ENCODE measurements around the gene THAP3.
"Not testable (repeated sequence)": the region's sequence is repeated elsewhere in the genome, so short reads cannot be mapped to it uniquely, and the experiment has no call there.

The THAP3 gene

DNA sequence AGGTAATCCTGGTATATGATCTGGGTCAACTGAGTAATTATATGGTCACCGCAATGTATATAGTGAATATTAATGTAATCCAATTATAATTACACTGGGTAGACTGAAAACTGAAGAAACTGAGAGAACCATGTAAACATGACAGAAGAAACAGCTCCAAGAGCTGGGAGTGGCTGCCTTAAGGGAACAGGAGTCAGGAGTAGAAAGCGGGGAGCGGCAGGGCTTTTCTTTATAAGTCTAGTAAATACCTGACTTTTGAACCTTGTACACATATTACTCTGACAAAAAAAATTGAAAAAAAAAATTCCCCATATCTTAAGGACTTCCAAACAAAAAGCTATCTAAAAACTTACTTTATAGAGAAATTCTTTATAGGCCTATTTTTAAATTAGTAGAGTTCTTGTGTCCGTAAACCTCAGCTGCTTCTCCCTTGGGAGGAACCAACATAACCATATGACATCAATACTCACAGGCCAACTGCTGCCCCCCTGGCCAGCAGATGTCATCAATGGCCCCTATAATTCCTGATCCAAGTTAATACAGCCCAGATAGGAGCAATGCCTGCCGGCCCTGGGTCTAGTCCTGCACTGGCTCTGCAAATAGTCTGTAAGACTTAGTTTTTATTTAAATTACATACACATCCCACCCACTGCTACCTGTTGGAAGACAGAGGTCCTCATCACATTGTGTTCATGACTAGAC lies 33.8 kb downstream of the THAP3 start:
- no peaks in the 10 kb centered on the region for H3K79me2 ChIP-seq (ENCODE audit: insufficient read depth, low read length)
- H3K27me3 ChIP-seq (ENCODE audit: insufficient read depth, low read length) = no peaks in the 10 kb centered on the region
- no peak overlapping the region for H3K4me3 ChIP-seq (ENCODE audit: low read depth, low read length, poor library complexity, severe bottlenecking)
- no peak overlapping the region for H3K27ac ChIP-seq (ENCODE audit: low read depth, low read length, poor library complexity, severe bottlenecking)
- H2AFZ ChIP-seq (ENCODE audit: low read length) = no peak overlapping the region
- H3K4me1 ChIP-seq (ENCODE audit: insufficient read depth, low read length, severe bottlenecking) = no peaks in the 10 kb centered on the region
- TF ChIP-seq, protein P1, sequence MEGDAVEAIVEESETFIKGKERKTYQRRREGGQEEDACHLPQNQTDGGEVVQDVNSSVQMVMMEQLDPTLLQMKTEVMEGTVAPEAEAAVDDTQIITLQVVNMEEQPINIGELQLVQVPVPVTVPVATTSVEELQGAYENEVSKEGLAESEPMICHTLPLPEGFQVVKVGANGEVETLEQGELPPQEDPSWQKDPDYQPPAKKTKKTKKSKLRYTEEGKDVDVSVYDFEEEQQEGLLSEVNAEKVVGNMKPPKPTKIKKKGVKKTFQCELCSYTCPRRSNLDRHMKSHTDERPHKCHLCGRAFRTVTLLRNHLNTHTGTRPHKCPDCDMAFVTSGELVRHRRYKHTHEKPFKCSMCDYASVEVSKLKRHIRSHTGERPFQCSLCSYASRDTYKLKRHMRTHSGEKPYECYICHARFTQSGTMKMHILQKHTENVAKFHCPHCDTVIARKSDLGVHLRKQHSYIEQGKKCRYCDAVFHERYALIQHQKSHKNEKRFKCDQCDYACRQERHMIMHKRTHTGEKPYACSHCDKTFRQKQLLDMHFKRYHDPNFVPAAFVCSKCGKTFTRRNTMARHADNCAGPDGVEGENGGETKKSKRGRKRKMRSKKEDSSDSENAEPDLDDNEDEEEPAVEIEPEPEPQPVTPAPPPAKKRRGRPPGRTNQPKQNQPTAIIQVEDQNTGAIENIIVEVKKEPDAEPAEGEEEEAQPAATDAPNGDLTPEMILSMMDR (IDR thresholded peaks at IDR 0.05; ENCODE audit: low read length) = no peak
- TF ChIP-seq EZH2 (IDR thresholded peaks at IDR 0.05; ENCODE audit: borderline replicate concordance, low read length) = no peak
- H3F3A ChIP-seq (ENCODE audit: insufficient read depth, low read length) = no peaks in the 10 kb centered on the region
- H3K9me3 ChIP-seq (ENCODE audit: low read length) = no peaks in the 10 kb centered on the region
- H3K36me3 ChIP-seq (ENCODE audit: insufficient read depth, low read length) = peaks cover 29% of the 10 kb centered on the region
- H4K20me1 ChIP-seq (ENCODE audit: insufficient read depth, low read length) = no peaks in the 10 kb centered on the region
- no peak overlapping the region for H3K4me2 ChIP-seq (ENCODE audit: low read length)
- H3K9me2 ChIP-seq (ENCODE audit: low read depth, low read length) = no peaks in the 10 kb centered on the region
- no peak overlapping the region for H3K9ac ChIP-seq (ENCODE audit: low read length)

DNA sequence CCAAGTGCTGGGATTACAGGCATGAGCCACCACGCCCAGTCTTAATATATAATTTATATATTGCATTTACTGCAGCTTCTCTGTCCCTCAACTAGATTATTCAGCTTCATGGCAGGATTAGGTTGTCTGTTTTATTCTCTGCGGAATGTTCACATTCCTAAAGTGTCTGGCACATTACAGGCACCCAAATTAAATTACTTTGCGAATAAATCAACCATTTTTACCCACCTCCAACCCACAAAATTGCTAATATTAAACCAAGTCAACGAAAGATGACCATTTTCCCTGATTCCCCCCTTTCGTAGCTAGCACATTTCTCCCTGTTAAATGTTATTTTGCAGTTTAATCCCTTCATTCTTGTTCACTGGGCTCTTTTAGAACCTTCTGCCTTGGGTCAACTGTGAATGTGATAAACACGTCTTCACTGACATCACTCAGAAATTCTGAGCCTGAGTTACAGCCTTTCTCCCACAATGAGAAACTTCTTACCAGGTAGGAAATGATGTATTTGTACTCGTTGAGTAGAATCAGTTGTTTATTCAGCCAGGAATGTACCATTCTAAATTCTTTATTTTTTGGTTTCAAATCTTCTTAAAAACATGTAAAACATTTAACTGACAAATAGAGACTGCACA lies 35.9 kb downstream of the THAP3 start:
- H3F3A ChIP-seq (ENCODE audit: insufficient read depth, low read length) = no peaks in the 10 kb centered on the region
- TF ChIP-seq EZH2 (IDR thresholded peaks at IDR 0.05; ENCODE audit: borderline replicate concordance, low read length) = no peak
- TF ChIP-seq, protein P1 (IDR thresholded peaks at IDR 0.05; ENCODE audit: low read length) = no peak
- peaks cover 33% of the 10 kb centered on the region for H3K36me3 ChIP-seq (ENCODE audit: insufficient read depth, low read length)
- no peak overlapping the region for H3K27ac ChIP-seq (ENCODE audit: low read depth, low read length, poor library complexity, severe bottlenecking)
- no peak overlapping the region for H3K4me2 ChIP-seq (ENCODE audit: low read length)
- no peaks in the 10 kb centered on the region for H3K27me3 ChIP-seq (ENCODE audit: insufficient read depth, low read length)
- no peaks in the 10 kb centered on the region for H3K79me2 ChIP-seq (ENCODE audit: insufficient read depth, low read length)
- no peaks in the 10 kb centered on the region for H4K20me1 ChIP-seq (ENCODE audit: insufficient read depth, low read length)
- no peak overlapping the region for H3K9ac ChIP-seq (ENCODE audit: low read length)
- no peaks in the 10 kb centered on the region for H3K4me1 ChIP-seq (ENCODE audit: insufficient read depth, low read length, severe bottlenecking)
- no peaks in the 10 kb centered on the region for H3K9me2 ChIP-seq (ENCODE audit: low read depth, low read length)
- H2AFZ ChIP-seq (ENCODE audit: low read length) = no peak overlapping the region
- no peak overlapping the region for H3K4me3 ChIP-seq (ENCODE audit: low read depth, low read length, poor library complexity, severe bottlenecking)
- H3K9me3 ChIP-seq (ENCODE audit: low read length) = no peaks in the 10 kb centered on the region

GRCh38 chr1:6662468-6662867 lies 37.8 kb downstream of the THAP3 start:
- not testable (repeated sequence) for H3K27ac ChIP-seq (ENCODE audit: low read depth, low read length, poor library complexity, severe bottlenecking); H3K27me3 ChIP-seq (ENCODE audit: insufficient read depth, low read length); H3K79me2 ChIP-seq (ENCODE audit: insufficient read depth, low read length); H3K4me3 ChIP-seq (ENCODE audit: low read depth, low read length, poor library complexity, severe bottlenecking); H3K9ac ChIP-seq (ENCODE audit: low read length); H4K20me1 ChIP-seq (ENCODE audit: insufficient read depth, low read length); H3K9me3 ChIP-seq (ENCODE audit: low read length); H3K4me2 ChIP-seq (ENCODE audit: low read length); H3F3A ChIP-seq (ENCODE audit: insufficient read depth, low read length); H3K4me1 ChIP-seq (ENCODE audit: insufficient read depth, low read length, severe bottlenecking); H3K9me2 ChIP-seq (ENCODE audit: low read depth, low read length); H2AFZ ChIP-seq (ENCODE audit: low read length)
- H3K36me3 ChIP-seq (ENCODE audit: insufficient read depth, low read length) = peaks cover 39% of the 10 kb centered on the region

- Histone ChIP-seq H3K9me2 (ENCODE audit: low read depth, low read length) (no peaks in the 10 kb centered on the region), H3K79me2 (ENCODE audit: insufficient read depth, low read length) (no peaks in the 10 kb centered on the region), H3K27ac (ENCODE audit: low read depth, low read length, poor library complexity, severe bottlenecking) (no peak overlapping the region), H3K4me1 (ENCODE audit: insufficient read depth, low read length, severe bottlenecking) (no peaks in the 10 kb centered on the region), H2AFZ (ENCODE audit: low read length) (no peak overlapping the region), H3F3A (ENCODE audit: insufficient read depth, low read length) (no peaks in the 10 kb centered on the region), H3K4me3 (ENCODE audit: low read depth, low read length, poor library complexity, severe bottlenecking) (no peak overlapping the region), H3K4me2 (ENCODE audit: low read length) (no peak overlapping the region), H3K9me3 (ENCODE audit: low read length) (no peaks in the 10 kb centered on the region), H3K36me3 (ENCODE audit: insufficient read depth, low read length) (peaks cover 50% of the 10 kb centered on the region), H4K20me1 (ENCODE audit: insufficient read depth, low read length) (no peaks in the 10 kb centered on the region), H3K27me3 (ENCODE audit: insufficient read depth, low read length) (no peaks in the 10 kb centered on the region), H3K9ac (ENCODE audit: low read length) (no peak overlapping the region)
- TF ChIP-seq EZH2 (IDR thresholded peaks at IDR 0.05; ENCODE audit: borderline replicate concordance, low read length) = no peak
- TF ChIP-seq, protein P1 (IDR thresholded peaks at IDR 0.05; ENCODE audit: low read length) = no peak
Observed at GRCh38 chr1:6666696-6667095, 42.0 kb downstream of the THAP3 start.
